Activated B cell treated with CpG ODN at 0.5 μM for 24 hours (primary cell): ENCODE data around the gene UGDH. TPM values are rescaled to one million over a fixed set of nuclear protein-coding genes. Genes with fewer than 3 reads are reported as not detected.

Experiments
- ATAC-seq: fragments of 200-7000 bp; cut with Tn5 transposase; one replicate; pipeline ENCODE4 v1.10.0; 2021; ENCODE audit warnings: low read depth, mild to moderate bottlenecking, moderate library complexity
- CTCF ChIA-PET: fragments of 350-600 bp; sonication (Branson Sonifier 250); formaldehyde crosslinking; loops from one replicate; lab custom pipeline; 2021; ENCODE audit warnings: antibody characterized with exemption; lab: Charles Lee
- POLR2A ChIA-PET: fragments of 350-600 bp; sonication (Branson Sonifier 250); formaldehyde crosslinking; loops from one replicate; lab custom pipeline; 2021; ENCODE audit warnings: antibody characterized with exemption; lab: Charles Lee
- DNase-seq: peaks from one replicate; pipeline ENCODE4 v3.0.0; 2022
- H3K27ac Mint-ChIP-seq: one replicate; pipeline ENCODE4 v1.8.0; 2020; ENCODE audit warnings: mixed read lengths
- H3K27me3 Mint-ChIP-seq: one replicate; pipeline ENCODE4 v1.8.0; 2021; ENCODE audit warnings: mixed read lengths
- H3K36me3 Mint-ChIP-seq: one replicate; pipeline ENCODE4 v1.8.0; 2021; ENCODE audit warnings: low read depth, mixed read lengths
- H3K4me1 Mint-ChIP-seq: one replicate; pipeline ENCODE4 v1.8.0; 2021; ENCODE audit warnings: mixed read lengths
- H3K4me3 Mint-ChIP-seq: one replicate; pipeline ENCODE4 v1.8.0; 2020; ENCODE audit warnings: mild to moderate bottlenecking, mixed read lengths
- H3K9me3 Mint-ChIP-seq: one replicate; pipeline ENCODE4 v1.8.0; 2020; ENCODE audit warnings: mixed read lengths
- intact Hi-C: fragments of 100-400 bp; cut with micrococcal nuclease; formaldehyde crosslinking; loops from one replicate; pipeline ENCODE4 v1.15.1; 2024
- total RNA-seq: library from RNA; stranded (reverse); gene quantifications from 2 replicates; pipeline ENCODE4 v1.2.3, GENCODE V29; 2022
- TF ChIP-seq, protein P1 (sequence below): fragments of 200-600 bp; IDR thresholded peaks from one replicate; pipeline ENCODE4 v1.8.0; 2022; ENCODE audit warnings: antibody characterized with exemption, mild to moderate bottlenecking

Gene UGDH
- total RNA-seq, 1 donor from 2014 or later = 43.3 TPM

DNA sequence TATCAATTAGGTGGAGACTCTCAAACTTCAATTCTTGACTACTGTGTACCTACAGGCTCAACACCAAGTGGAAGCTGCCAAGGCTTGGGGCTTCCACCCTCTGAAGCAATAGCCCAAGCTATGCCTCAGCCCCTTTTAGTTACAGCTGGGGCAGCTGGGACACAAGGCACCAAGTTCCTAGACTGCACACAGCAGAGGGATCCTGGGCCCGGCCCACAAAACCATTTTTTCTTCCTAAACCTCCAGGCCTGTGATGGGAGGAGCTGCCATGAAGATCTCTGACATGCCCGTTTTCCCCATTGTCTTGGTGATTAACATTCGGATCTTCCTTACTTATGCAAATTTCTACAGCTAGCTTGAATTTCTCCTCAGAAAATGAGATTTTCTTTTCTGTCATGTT, 3.4 kb upstream of the UGDH start:
- TF ChIP-seq, protein P1, sequence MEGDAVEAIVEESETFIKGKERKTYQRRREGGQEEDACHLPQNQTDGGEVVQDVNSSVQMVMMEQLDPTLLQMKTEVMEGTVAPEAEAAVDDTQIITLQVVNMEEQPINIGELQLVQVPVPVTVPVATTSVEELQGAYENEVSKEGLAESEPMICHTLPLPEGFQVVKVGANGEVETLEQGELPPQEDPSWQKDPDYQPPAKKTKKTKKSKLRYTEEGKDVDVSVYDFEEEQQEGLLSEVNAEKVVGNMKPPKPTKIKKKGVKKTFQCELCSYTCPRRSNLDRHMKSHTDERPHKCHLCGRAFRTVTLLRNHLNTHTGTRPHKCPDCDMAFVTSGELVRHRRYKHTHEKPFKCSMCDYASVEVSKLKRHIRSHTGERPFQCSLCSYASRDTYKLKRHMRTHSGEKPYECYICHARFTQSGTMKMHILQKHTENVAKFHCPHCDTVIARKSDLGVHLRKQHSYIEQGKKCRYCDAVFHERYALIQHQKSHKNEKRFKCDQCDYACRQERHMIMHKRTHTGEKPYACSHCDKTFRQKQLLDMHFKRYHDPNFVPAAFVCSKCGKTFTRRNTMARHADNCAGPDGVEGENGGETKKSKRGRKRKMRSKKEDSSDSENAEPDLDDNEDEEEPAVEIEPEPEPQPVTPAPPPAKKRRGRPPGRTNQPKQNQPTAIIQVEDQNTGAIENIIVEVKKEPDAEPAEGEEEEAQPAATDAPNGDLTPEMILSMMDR = no peak
- Mint-ChIP-seq H3K27me3 (no peaks in the 10 kb centered on the region), H3K9me3 (peaks cover 14% of the 10 kb centered on the region), H3K4me3 (no peak overlapping the region), H3K4me1 (peaks cover 19% of the 10 kb centered on the region), H3K36me3 (peaks cover 33% of the 10 kb centered on the region), H3K27ac (no peak overlapping the region)
- intact Hi-C loops = no loop called here
- ChIA-PET CTCF (no interaction called here), POLR2A (interaction anchor here (0.6 to 1.1 kb wide), 3 partner anchors 95 to 167 kb away, joined by 3 to 4 read pairs (median 3); no protein-coding TSS in a partner anchor)
- ATAC-seq (no peak), DNase-seq (no peak)

DNA sequence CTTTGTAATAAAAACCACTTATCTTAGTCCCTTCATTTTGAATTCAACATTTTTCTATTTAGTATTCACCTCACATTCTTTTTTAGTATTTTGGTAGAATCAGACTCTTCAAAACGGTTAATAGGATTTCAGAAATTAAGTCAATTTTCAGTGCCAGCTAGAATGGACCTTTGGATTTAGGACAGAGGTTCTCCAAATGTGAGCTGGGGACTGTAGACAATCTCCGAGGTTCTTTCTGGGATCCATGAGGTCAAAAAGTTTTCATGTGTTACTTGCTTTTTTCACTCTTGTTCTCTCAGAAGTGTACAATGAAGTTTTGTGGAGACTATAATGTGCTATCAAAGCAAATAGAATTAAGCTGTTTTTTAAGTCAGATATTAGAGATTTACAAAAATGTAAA, 2.3 kb upstream of the UGDH start:
- Mint-ChIP-seq H3K4me3 (no peak overlapping the region), H3K9me3 (peaks cover 14% of the 10 kb centered on the region), H3K27me3 (no peaks in the 10 kb centered on the region), H3K36me3 (peaks cover 33% of the 10 kb centered on the region), H3K27ac (no peak overlapping the region), H3K4me1 (peaks cover 20% of the 10 kb centered on the region)
- ChIA-PET POLR2A (interaction anchor here (0.9 to 1.3 kb wide), 3 partner anchors 29 to 110 kb away, joined by 4 to 6 read pairs (median 5); partner anchors contain the start of gene SMIM14), CTCF (no interaction called here)
- ATAC-seq (no peak), DNase-seq (no peak)
- intact Hi-C loops = no loop called here
- TF ChIP-seq, protein P1 = no peak

DNA sequence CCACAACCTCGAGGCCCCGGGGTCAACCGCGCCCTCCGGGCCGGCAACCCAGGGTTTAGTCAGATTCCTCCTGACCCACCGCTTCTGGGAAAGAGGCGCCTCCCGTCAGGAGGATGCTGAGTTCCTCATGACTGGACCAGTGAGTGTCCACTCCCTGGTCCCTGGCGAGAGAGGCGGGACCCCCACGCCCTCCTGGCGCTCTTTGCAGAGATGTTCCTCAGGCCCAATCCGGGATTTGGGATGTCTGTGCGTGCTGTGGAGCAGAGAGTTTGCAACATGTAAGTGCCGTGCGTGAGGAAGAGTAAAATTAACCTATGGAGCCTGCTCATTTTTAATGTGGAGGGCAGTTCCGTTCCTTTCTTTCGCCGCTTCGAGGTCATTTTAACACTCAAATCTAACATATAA, 824 bp upstream of the UGDH start:
- Mint-ChIP-seq H3K27ac (peak overlapping the region; percentile 93), H3K9me3 (peaks cover 14% of the 10 kb centered on the region), H3K4me3 (peak overlapping the region; percentile 98), H3K4me1 (peaks cover 20% of the 10 kb centered on the region), H3K36me3 (peaks cover 30% of the 10 kb centered on the region), H3K27me3 (no peaks in the 10 kb centered on the region)
- intact Hi-C loops = no loop called here
- ATAC-seq (no peak), DNase-seq (no peak)
- ChIA-PET CTCF (interaction anchor here (1.3 kb wide), 1 partner anchor 104 kb away, joined by 5 read pairs; no protein-coding TSS in a partner anchor), POLR2A (interaction anchor here (1.0 to 2.8 kb wide), 10 partner anchors 32 to 170 kb away, joined by 3 to 113 read pairs (median 14); partner anchors contain the start of genes LIAS, RFC1, RPL9 and SMIM14)
- TF ChIP-seq, protein P1 = no peak

DNA sequence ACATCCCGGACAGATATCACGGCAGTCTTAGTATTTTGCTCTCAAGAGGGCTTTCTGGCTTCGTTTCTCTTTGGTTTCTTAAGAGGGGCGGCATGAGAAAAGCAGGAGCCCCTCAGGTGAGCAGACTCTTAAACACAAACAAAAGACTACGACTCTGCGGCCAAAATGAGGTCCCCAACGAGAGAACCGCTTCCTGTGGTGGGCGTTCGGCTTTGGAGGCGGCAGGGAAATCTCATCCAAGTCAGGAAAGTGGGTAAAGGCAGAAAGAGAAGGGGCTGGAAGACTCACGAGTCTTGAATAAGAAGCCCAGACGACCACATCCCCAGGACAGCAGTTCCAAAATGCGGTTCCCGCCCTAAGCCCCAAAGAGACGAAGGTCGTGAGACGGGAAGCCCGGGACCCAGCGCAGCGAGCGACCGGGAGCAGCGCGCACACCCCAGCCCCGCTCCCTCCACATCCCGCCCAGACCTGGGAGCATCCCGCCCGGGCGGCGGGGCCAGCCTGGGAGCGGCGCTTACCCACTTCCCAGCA, 409 bp downstream of the UGDH start:
- intact Hi-C loops = loop anchor here (1.0 to 2.0 kb wide), 8 partner anchors 42 to 449 kb away; partner anchors contain the start of genes LIAS, RPL9 and UBE2K
- TF ChIP-seq, protein P1 = no peak
- ChIA-PET CTCF (interaction anchor here (0.7 to 2.0 kb wide), 7 partner anchors 9 to 452 kb away, joined by 3 to 8 read pairs (median 5); partner anchors contain the start of gene SMIM14), POLR2A (interaction anchor here (0.8 to 2.8 kb wide), 19 partner anchors 16 to 171 kb away, joined by 3 to 113 read pairs (median 6); partner anchors contain the start of genes LIAS, RFC1, RPL9 and SMIM14)
- peak; percentile 6 for ATAC-seq
- H3K27ac Mint-ChIP-seq = peak overlapping the region; percentile 83
- no peaks in the 10 kb centered on the region for H3K27me3 Mint-ChIP-seq
- peaks cover 7% of the 10 kb centered on the region for H3K9me3 Mint-ChIP-seq
- DNase-seq = no peak
- H3K36me3 Mint-ChIP-seq = peaks cover 19% of the 10 kb centered on the region
- H3K4me3 Mint-ChIP-seq = peak overlapping the region; percentile 98
- H3K4me1 Mint-ChIP-seq = peaks cover 20% of the 10 kb centered on the region
